Keratinocyte (primary cell): ENCODE results near the gene CTDSP1. TPM values are rescaled to one million over a fixed set of nuclear protein-coding genes. Genes with fewer than 3 reads are reported as not detected.

ENCODE experiments used
- DNase-seq: peaks from one replicate; pipeline ENCODE4 v3.0.0-alpha.2; 2011; ENCODE audit warnings: low read depth, missing footprints, low spot score
- FAIRE-seq: peaks from 2 replicates; lab custom pipeline; 2011; peaks lifted over from hg19 to GRCh38; lab: Jason Lieb, UNC
- H2AFZ ChIP-seq: 2 replicates; pipeline ENCODE4 v1.6.0; 2012; ENCODE audit warnings: low read length, control low read depth, inconsistent platforms; ENCODE audit not compliant: control insufficient read depth
- H3K27ac ChIP-seq: 2 replicates; pipeline ENCODE4 v1.5.1; 2011; ENCODE audit warnings: low read length; ENCODE audit not compliant: control insufficient read depth, insufficient read depth
- H3K27me3 ChIP-seq: 3 replicates; pipeline ENCODE4 v1.6.0; 2011; ENCODE audit warnings: low read length; ENCODE audit not compliant: control insufficient read depth, insufficient read depth; ENCODE audit errors: extremely low read depth
- H3K36me3 ChIP-seq, 2 experiments: 2 replicates in 1 of 2; 3 replicates in 1 of 2; pipeline ENCODE4 v1.5.1; 2011; ENCODE audit warnings: low read length in 2 of 2, mild to moderate bottlenecking in 1 of 2; ENCODE audit not compliant: control insufficient read depth in 2 of 2, insufficient read depth in 2 of 2; ENCODE audit errors: extremely low read depth in 1 of 2
- H3K4me1 ChIP-seq: 3 replicates; pipeline ENCODE4 v1.5.1; 2011; ENCODE audit warnings: low read length; ENCODE audit not compliant: control insufficient read depth, insufficient read depth; ENCODE audit errors: extremely low read depth
- H3K4me2 ChIP-seq: 3 replicates; pipeline ENCODE4 v1.6.0; 2011; ENCODE audit warnings: low read depth, low read length; ENCODE audit not compliant: control insufficient read depth, insufficient read depth; ENCODE audit errors: extremely low read depth
- H3K4me3 ChIP-seq, 3 experiments: fragments of 200-600 bp in 1 of 3; sonication (generic) in 1 of 3; 2 replicates in 2 of 3; 3 replicates in 1 of 3; pipeline ENCODE4 v1.5.1; 2011 to 2016; ENCODE audit warnings: low read length in 3 of 3, mild to moderate bottlenecking in 3 of 3, control low read depth in 2 of 3, inconsistent platforms in 1 of 3, low read depth in 1 of 3, mixed read lengths in 1 of 3, mixed run types in 1 of 3, moderate library complexity in 1 of 3; ENCODE audit not compliant: control insufficient read depth in 2 of 3, insufficient read depth in 2 of 3; ENCODE audit errors: extremely low read depth in 1 of 3
- H3K79me2 ChIP-seq: 2 replicates; pipeline ENCODE4 v1.6.0; 2012; ENCODE audit warnings: low read length; ENCODE audit not compliant: control insufficient read depth, insufficient read depth
- H3K9ac ChIP-seq: 3 replicates; pipeline ENCODE4 v1.6.0; 2011; ENCODE audit warnings: low read length; ENCODE audit not compliant: control insufficient read depth, insufficient read depth; ENCODE audit errors: extremely low read depth
- H3K9me1 ChIP-seq: 3 replicates; pipeline ENCODE4 v1.6.0; 2011; ENCODE audit warnings: low read length; ENCODE audit not compliant: control insufficient read depth, insufficient read depth; ENCODE audit errors: extremely low read depth
- H3K9me3 ChIP-seq: 2 replicates; pipeline ENCODE4 v1.5.1; 2012; ENCODE audit warnings: low read depth, low read length; ENCODE audit not compliant: control insufficient read depth
- H4K20me1 ChIP-seq: 3 replicates; pipeline ENCODE4 v1.6.0; 2011; ENCODE audit warnings: low read length; ENCODE audit not compliant: control insufficient read depth, insufficient read depth; ENCODE audit errors: extremely low read depth
- EZH2 ChIP-seq: IDR thresholded peaks from one replicate; pipeline ENCODE4 v1.6.1; 2012; ENCODE audit warnings: inconsistent platforms, mild to moderate bottlenecking, low read length, moderate library complexity
- dilution Hi-C: fragments of 300-500 bp; cut with MboI; formaldehyde crosslinking; loops from one replicate; pipeline ENCODE4 v1.7.0; 2020; ENCODE audit warnings: low sequenced_read_pairs; ENCODE audit not compliant: extremely low pct_ligation_motif_present
- polyA plus RNA-seq, 5 experiments: library from polyadenylated mRNA; depleted of rRNA in 3 of 5; stranded (reverse) in 3 of 5; stranded (forward) in 1 of 5; unstranded in 1 of 5; fragments of >200 nt; gene quantifications; 1 replicate in 1 of 5; 2 replicates in 3 of 5; 3 replicates in 1 of 5; pipeline versions ENCODE4 v1.2.1 to v1.2.3, GENCODE V29; 2011 to 2012; ENCODE audit warnings: missing spikeins in 2 of 5, low read depth in 1 of 5, low replicate concordance in 1 of 5
- TF ChIP-seq, protein P1 (sequence below), 3 experiments: IDR thresholded peaks in 1 of 3; conservative IDR thresholded peaks in 1 of 3; optimal IDR thresholded peaks in 1 of 3; 2 replicates in 2 of 3; 3 replicates in 1 of 3; pipeline versions ENCODE3 to v1.5.1; 2011; ENCODE audit warnings: low read length in 3 of 3, mild to moderate bottlenecking in 3 of 3, moderate library complexity in 2 of 3, control low read depth in 1 of 3, inconsistent platforms in 1 of 3; ENCODE audit not compliant: insufficient read depth in 2 of 3; ENCODE audit errors: extremely low read depth in 1 of 3

CTDSP1 gene
- polyA plus RNA-seq, 1 donor (not counting 4 experiments of a cell fraction or from before 2014, with no cell fraction given), result 38.7 TPM

GRCh38 chr2:218363736-218364135, 35.9 kb upstream of the CTDSP1 start:
- Histone ChIP-seq H3K79me2 (no peaks in the 10 kb centered on the region), H3K9ac (no peak overlapping the region), H3K9me3 (no peaks in the 10 kb centered on the region), H3K4me1 (peaks cover 4% of the 10 kb centered on the region), H2AFZ (no peak overlapping the region), H4K20me1 (no peaks in the 10 kb centered on the region), H3K27ac (no peak overlapping the region), H3K9me1 (no peaks in the 10 kb centered on the region), H3K27me3 (no peaks in the 10 kb centered on the region), H3K4me2 (no peak overlapping the region), H3K4me3 (no peak overlapping the region), H3K36me3 (no peaks in the 10 kb centered on the region)
- TF ChIP-seq, protein P1, sequence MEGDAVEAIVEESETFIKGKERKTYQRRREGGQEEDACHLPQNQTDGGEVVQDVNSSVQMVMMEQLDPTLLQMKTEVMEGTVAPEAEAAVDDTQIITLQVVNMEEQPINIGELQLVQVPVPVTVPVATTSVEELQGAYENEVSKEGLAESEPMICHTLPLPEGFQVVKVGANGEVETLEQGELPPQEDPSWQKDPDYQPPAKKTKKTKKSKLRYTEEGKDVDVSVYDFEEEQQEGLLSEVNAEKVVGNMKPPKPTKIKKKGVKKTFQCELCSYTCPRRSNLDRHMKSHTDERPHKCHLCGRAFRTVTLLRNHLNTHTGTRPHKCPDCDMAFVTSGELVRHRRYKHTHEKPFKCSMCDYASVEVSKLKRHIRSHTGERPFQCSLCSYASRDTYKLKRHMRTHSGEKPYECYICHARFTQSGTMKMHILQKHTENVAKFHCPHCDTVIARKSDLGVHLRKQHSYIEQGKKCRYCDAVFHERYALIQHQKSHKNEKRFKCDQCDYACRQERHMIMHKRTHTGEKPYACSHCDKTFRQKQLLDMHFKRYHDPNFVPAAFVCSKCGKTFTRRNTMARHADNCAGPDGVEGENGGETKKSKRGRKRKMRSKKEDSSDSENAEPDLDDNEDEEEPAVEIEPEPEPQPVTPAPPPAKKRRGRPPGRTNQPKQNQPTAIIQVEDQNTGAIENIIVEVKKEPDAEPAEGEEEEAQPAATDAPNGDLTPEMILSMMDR (optimal IDR thresholded peaks at IDR 0.05 in 1 of 3, IDR thresholded peaks at IDR 0.05 in 1 of 3, conservative IDR thresholded peaks at IDR 0.05 in 1 of 3; ENCODE audit: extremely low read depth in 1 of 3, insufficient read depth in 2 of 3, low read length in 3 of 3), result no peak
- TF ChIP-seq EZH2, result no peak
- dilution Hi-C loops, result no loop called here
- no peak for FAIRE-seq
- DNase-seq, result no peak

DNA sequence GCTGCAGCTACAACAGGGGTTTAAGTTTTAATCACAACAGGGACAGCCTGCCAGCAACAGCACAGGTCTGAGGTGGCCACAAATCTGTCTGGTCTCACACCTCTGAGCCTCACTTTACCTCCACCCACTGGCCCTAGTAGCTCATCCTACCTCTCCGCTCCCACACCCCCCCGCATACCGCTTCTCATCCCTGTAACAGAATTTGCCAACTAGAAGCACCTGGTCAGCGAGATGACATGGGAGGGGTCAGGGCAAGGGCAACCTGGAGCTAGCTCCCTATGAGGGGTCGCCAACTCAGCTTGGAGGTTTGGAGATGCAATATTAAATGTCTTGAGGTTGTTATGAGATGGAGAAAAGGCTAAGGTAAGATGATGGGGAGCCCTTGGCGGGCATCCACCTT, 35.5 kb upstream of the CTDSP1 start:
- dilution Hi-C loops, result no loop called here
- FAIRE-seq (no peak), DNase-seq (no peak)
- H3K4me2 ChIP-seq, result no peak overlapping the region
- no peak overlapping the region for H2AFZ ChIP-seq
- TF ChIP-seq, protein P1 (optimal IDR thresholded peaks at IDR 0.05 in 1 of 3, IDR thresholded peaks at IDR 0.05 in 1 of 3, conservative IDR thresholded peaks at IDR 0.05 in 1 of 3; ENCODE audit: extremely low read depth in 1 of 3, insufficient read depth in 2 of 3, low read length in 3 of 3), result no peak
- no peak for TF ChIP-seq EZH2
- no peak overlapping the region for H3K4me3 ChIP-seq
- no peaks in the 10 kb centered on the region for H3K27me3 ChIP-seq
- no peaks in the 10 kb centered on the region for H4K20me1 ChIP-seq
- peaks cover 4% of the 10 kb centered on the region for H3K4me1 ChIP-seq
- no peaks in the 10 kb centered on the region for H3K9me3 ChIP-seq
- H3K27ac ChIP-seq, result no peak overlapping the region
- no peak overlapping the region for H3K9ac ChIP-seq
- no peaks in the 10 kb centered on the region for H3K9me1 ChIP-seq
- no peaks in the 10 kb centered on the region for H3K36me3 ChIP-seq
- no peaks in the 10 kb centered on the region for H3K79me2 ChIP-seq
